ACC112 (cell line): ENCODE results near the gene MYLK.
"Not testable (repeated sequence)": the region's sequence is repeated elsewhere in the genome, so short reads cannot be mapped to it uniquely, and the experiment has no call there.

Experiments
- H2AFZ ChIP-seq: fragments of 200-600 bp; sonication (generic); one replicate; pipeline ENCODE4 v1.6.0; 2017; ENCODE audit warnings: antibody characterized with exemption, low read length; ENCODE audit not compliant: unreplicated experiment
- H3K27ac ChIP-seq: fragments of 200-600 bp; sonication (generic); 2 replicates; pipeline ENCODE4 v1.5.1; 2014; ENCODE audit warnings: low read depth, mild to moderate bottlenecking, antibody characterized with exemption, low read length, moderate library complexity
- H3K27me3 ChIP-seq: fragments of 200-600 bp; sonication (generic); 2 replicates; pipeline ENCODE4 v1.6.1; 2014; ENCODE audit warnings: mild to moderate bottlenecking, antibody characterized with exemption, low read length, moderate library complexity, mixed read lengths; ENCODE audit not compliant: insufficient read depth
- H3K36me3 ChIP-seq: fragments of 200-600 bp; sonication (generic); 2 replicates; pipeline ENCODE4 v1.6.1; 2016; ENCODE audit warnings: mild to moderate bottlenecking, antibody characterized with exemption, low read length, moderate library complexity, mixed read lengths; ENCODE audit not compliant: insufficient read depth
- H3K4me1 ChIP-seq: fragments of 200-600 bp; sonication (generic); one replicate; pipeline ENCODE4 v1.6.1; 2016; ENCODE audit warnings: low read length, mixed read lengths; ENCODE audit not compliant: insufficient read depth, unreplicated experiment, control insufficient read depth
- H3K4me3 ChIP-seq: fragments of 200-600 bp; sonication (generic); 2 replicates; pipeline ENCODE4 v1.5.1; 2014; ENCODE audit warnings: mild to moderate bottlenecking, low read depth, low read length
- H3K79me2 ChIP-seq: fragments of 200-600 bp; sonication (generic); one replicate; pipeline ENCODE4 v1.6.0; 2016; ENCODE audit warnings: low read length; ENCODE audit not compliant: control insufficient read depth, unreplicated experiment, insufficient read depth

Gene MYLK

GRCh38 chr3:123899300-123899865 lies 15.3 kb upstream of the MYLK start:
- no peaks in the 10 kb centered on the region for H3K27me3 ChIP-seq
- H3K4me3 ChIP-seq, result no peak overlapping the region
- H3K79me2 ChIP-seq, result no peaks in the 10 kb centered on the region
- H3K4me1 ChIP-seq, result no peaks in the 10 kb centered on the region
- no peak overlapping the region for H2AFZ ChIP-seq
- H3K27ac ChIP-seq, result no peak overlapping the region
- H3K36me3 ChIP-seq, result no peaks in the 10 kb centered on the region

GRCh38 chr3:123893012-123893411 lies 8.9 kb upstream of the MYLK start:
- Histone ChIP-seq H2AFZ (no peak overlapping the region), H3K79me2 (no peaks in the 10 kb centered on the region), H3K27ac (no peak overlapping the region), H3K27me3 (no peaks in the 10 kb centered on the region), H3K4me3 (no peak overlapping the region), H3K36me3 (no peaks in the 10 kb centered on the region), H3K4me1 (no peaks in the 10 kb centered on the region)

- H3K79me2 ChIP-seq, result no peaks in the 10 kb centered on the region
- H2AFZ ChIP-seq, result no peak overlapping the region
- H3K4me3 ChIP-seq, result no peak overlapping the region
Measured at GRCh38 chr3:123892195-123892594, 8.1 kb upstream of the MYLK start.

GRCh38 chr3:123890991-123891390 lies 6.9 kb upstream of the MYLK start:
- H3K79me2 ChIP-seq, H2AFZ ChIP-seq, H3K27ac ChIP-seq, H3K4me3 ChIP-seq, H3K36me3 ChIP-seq, H3K4me1 ChIP-seq: not testable (repeated sequence)
- peaks cover 10% of the 10 kb centered on the region for H3K27me3 ChIP-seq

More at GRCh38 chr3:123892195-123892594, 8.1 kb upstream of the MYLK start:
- no peak overlapping the region for H3K27ac ChIP-seq
- H3K27me3 ChIP-seq, result peaks cover 4% of the 10 kb centered on the region; the same call in 1 of the 2 replicates
- no peaks in the 10 kb centered on the region for H3K4me1 ChIP-seq
- no peaks in the 10 kb centered on the region for H3K36me3 ChIP-seq

GRCh38 chr3:123890162-123890561 lies 6.0 kb upstream of the MYLK start:
- H3K4me3 ChIP-seq, H3K4me1 ChIP-seq, H2AFZ ChIP-seq, H3K27ac ChIP-seq, H3K79me2 ChIP-seq, H3K36me3 ChIP-seq: not testable (repeated sequence)
- H3K27me3 ChIP-seq, result peaks cover 18% of the 10 kb centered on the region

- no peaks in the 10 kb centered on the region for H3K79me2 ChIP-seq
- H3K27ac ChIP-seq, result no peak overlapping the region
- H3K4me1 ChIP-seq, result no peaks in the 10 kb centered on the region
- peak overlapping the region; percentile 74 for H3K4me3 ChIP-seq
- H2AFZ ChIP-seq, result no peak overlapping the region
- no peaks in the 10 kb centered on the region for H3K36me3 ChIP-seq
- peaks cover 19% of the 10 kb centered on the region for H3K27me3 ChIP-seq
Measured at GRCh38 chr3:123884993-123885392, 861 bp upstream of the MYLK start.

GRCh38 chr3:123883701-123884202 lies 380 bp downstream of the MYLK start:
- Histone ChIP-seq H3K4me3 (peak overlapping the region; percentile 93), H3K36me3 (no peaks in the 10 kb centered on the region), H3K79me2 (no peaks in the 10 kb centered on the region), H3K27me3 (peaks cover 19% of the 10 kb centered on the region), H3K4me1 (no peaks in the 10 kb centered on the region), H2AFZ (peak overlapping the region; percentile 86), H3K27ac (no peak overlapping the region)

- no peaks in the 10 kb centered on the region for H3K4me1 ChIP-seq
- no peaks in the 10 kb centered on the region for H3K79me2 ChIP-seq
- H3K27ac ChIP-seq, result no peak overlapping the region
- H3K27me3 ChIP-seq, result peaks cover 19% of the 10 kb centered on the region
- peak overlapping the region; percentile 93 for H3K4me3 ChIP-seq
- no peak overlapping the region for H2AFZ ChIP-seq
- H3K36me3 ChIP-seq, result no peaks in the 10 kb centered on the region
Measured at GRCh38 chr3:123883111-123883510, 1.0 kb downstream of the MYLK start.

GRCh38 chr3:123881771-123882170 lies 2.4 kb downstream of the MYLK start:
- peaks cover 11% of the 10 kb centered on the region for H3K27me3 ChIP-seq
- no peak overlapping the region for H3K4me3 ChIP-seq
- H3K4me1 ChIP-seq, result no peaks in the 10 kb centered on the region
- H3K36me3 ChIP-seq, result no peaks in the 10 kb centered on the region
- no peak overlapping the region for H3K27ac ChIP-seq
- no peaks in the 10 kb centered on the region for H3K79me2 ChIP-seq
- no peak overlapping the region for H2AFZ ChIP-seq

- peaks cover 10% of the 10 kb centered on the region for H3K27me3 ChIP-seq
- no peaks in the 10 kb centered on the region for H3K36me3 ChIP-seq
- no peak overlapping the region for H3K4me3 ChIP-seq
- no peaks in the 10 kb centered on the region for H3K4me1 ChIP-seq
- H3K79me2 ChIP-seq, result no peaks in the 10 kb centered on the region
- H3K27ac ChIP-seq, result no peak overlapping the region
- H2AFZ ChIP-seq, result no peak overlapping the region
Measured at GRCh38 chr3:123880998-123881561, 3.1 kb downstream of the MYLK start.

- Histone ChIP-seq H3K36me3 (no peaks in the 10 kb centered on the region), H2AFZ (no peak overlapping the region), H3K79me2 (no peaks in the 10 kb centered on the region), H3K27me3 (no peaks in the 10 kb centered on the region), H3K4me1 (no peaks in the 10 kb centered on the region), H3K4me3 (no peak overlapping the region), H3K27ac (no peak overlapping the region)
Measured at GRCh38 chr3:123878807-123879206, 5.3 kb downstream of the MYLK start.
